ENCODE data around the gene MRM1. TPM values are rescaled to one million over a fixed set of nuclear protein-coding genes. Genes with fewer than 3 reads are reported as not detected.
A peak's percentile ranks its signal among the peaks of the same experiment; 100 is the strongest.

Gene MRM1
- total RNA-seq, 1 experiment from 2014 or later: 16.5 TPM

- TF ChIP-seq ZNF532 (CRISPR knock-in tag; IDR thresholded peaks at IDR 0.05; ENCODE audit: borderline replicate concordance): 0 out of 2 replicates have a peak, but pooled peaks have one; percentile 62
- TF ChIP-seq NFATC4 (CRISPR knock-in tag; IDR thresholded peaks at IDR 0.05): peak; percentile 74; the same call in 1 of the 2 replicates
- no peak for TF ChIP-seq KAT7 (CRISPR knock-in tag; IDR thresholded peaks at IDR 0.05; ENCODE audit: borderline replicate concordance)
- TF ChIP-seq EMX1 (CRISPR knock-in tag; IDR thresholded peaks at IDR 0.05): peak; percentile 84; the same call in 1 of the 2 replicates
- no peak for TF ChIP-seq ZNF423 (CRISPR knock-in tag; IDR thresholded peaks at IDR 0.05)
- TF ChIP-seq ERG (CRISPR knock-in tag; IDR thresholded peaks at IDR 0.05): peak; percentile 59; the same call in 1 of the 2 replicates
- TF ChIP-seq HMGXB4 (CRISPR knock-in tag; IDR thresholded peaks at IDR 0.05): peak; percentile 68; the same call in 1 of the 2 replicates
- TF ChIP-seq E2F5 (CRISPR knock-in tag; IDR thresholded peaks at IDR 0.05): 0 out of 2 replicates have a peak, but pooled peaks have one; percentile 42
- no peak for TF ChIP-seq MYBL2 (CRISPR knock-in tag; IDR thresholded peaks at IDR 0.05)
- TF ChIP-seq TEAD1 (CRISPR knock-in tag; IDR thresholded peaks at IDR 0.05): 0 out of 2 replicates have a peak, but pooled peaks have one; percentile 39
- no peak for TF ChIP-seq GTF2I (CRISPR knock-in tag; conservative IDR thresholded peaks at IDR 0.05)
- TF ChIP-seq E2F4 (CRISPR knock-in tag; IDR thresholded peaks at IDR 0.05; ENCODE audit: borderline replicate concordance, low read depth): peak; percentile 59; the same call in 1 of the 2 replicates
- no peak; the same call in 1 of the 2 replicates for TF ChIP-seq MAX (CRISPR knock-in tag; IDR thresholded peaks at IDR 0.05)
- TF ChIP-seq CTCF (IDR thresholded peaks at IDR 0.05): no peak
- no peak for TF ChIP-seq TCF7 (CRISPR knock-in tag; IDR thresholded peaks at IDR 0.05; ENCODE audit: low read depth)
- TF ChIP-seq AFF4 (CRISPR knock-in tag; IDR thresholded peaks at IDR 0.05; ENCODE audit: borderline replicate concordance): no peak
- TF ChIP-seq OVOL2 (CRISPR knock-in tag; IDR thresholded peaks at IDR 0.05; ENCODE audit: borderline replicate concordance): no peak
- TF ChIP-seq ZNF671 (CRISPR knock-in tag; IDR thresholded peaks at IDR 0.05): peak; percentile 88; the same call in 1 of the 2 replicates
- no peak for TF ChIP-seq JAZF1 (CRISPR knock-in tag; IDR thresholded peaks at IDR 0.05)
- TF ChIP-seq CBFB (CRISPR knock-in tag; IDR thresholded peaks at IDR 0.05; ENCODE audit: low read depth): no peak
These were observed 9.7 kb upstream of the MRM1 start, which contains the start of gene DHRS11 (continued) for GRCh38 chr17:36591434-36592315.

Data from WTC11 (cell line).